ENCODE data around the gene DERA.

DERA gene

GRCh38 chr12:16020031-16020430 lies 108.9 kb downstream of the DERA start:
- peaks cover 1 to 10% of the 10 kb centered on the region in 2 donors for H3K36me3 ChIP-seq (replicated peaks in 1 of 2; ENCODE audit: control insufficient read depth in 2 of 2, insufficient read depth in 2 of 2, low read length in 2 of 2)
- no peak overlapping the region for H3K14ac ChIP-seq (ENCODE audit: low read length)
- H3K4ac ChIP-seq (ENCODE audit: low read length) = no peak overlapping the region
- no peaks in the 10 kb centered on the region for H3K79me1 ChIP-seq (ENCODE audit: low read depth, low read length)
- no peak overlapping the region for H3K4me3 ChIP-seq (ENCODE audit: low read length in 2 of 2)
- no peak for DNase-seq (ENCODE audit: low spot score)
- H3K9me3 ChIP-seq (replicated peaks in 1 of 2; ENCODE audit: control insufficient read depth in 2 of 2, insufficient read depth in 1 of 2, low read depth in 1 of 2, low read length in 2 of 2) = peaks cover 17 to 31% of the 10 kb centered on the region in 2 donors
- H2BK15ac ChIP-seq (ENCODE audit: low read length) = no peak overlapping the region
- no peak overlapping the region for H4K91ac ChIP-seq (ENCODE audit: low read depth, low read length, poor library complexity)
- no peak overlapping the region for H2AFZ ChIP-seq (ENCODE audit: low read length)
- no CpG with 5 or more reads among the region's 2 CpGs for WGBS, 2 donors (ENCODE audit: extremely low coverage in 2 of 2, insufficient read length in 2 of 2, insufficient replicate concordance in 1 of 2)
- no peak overlapping the region for H2BK5ac ChIP-seq (ENCODE audit: low read length)
- H3K18ac ChIP-seq (ENCODE audit: low read length) = no peak overlapping the region
- H3K27ac ChIP-seq (replicated peaks; ENCODE audit: low read length) = no peak overlapping the region
- no peak overlapping the region for H2BK120ac ChIP-seq (ENCODE audit: low read depth, low read length)
- no peak overlapping the region for H2AK5ac ChIP-seq (ENCODE audit: low read depth, low read length)
- H3K23ac ChIP-seq (ENCODE audit: low read depth, low read length, poor library complexity) = no peak overlapping the region
- H2BK12ac ChIP-seq (ENCODE audit: low read length) = no peak overlapping the region
- no peaks in the 10 kb centered on the region for H3K4me1 ChIP-seq (ENCODE audit: control insufficient read depth in 2 of 2, insufficient read depth in 1 of 2, low read depth in 1 of 2, low read length in 2 of 2)
- no peak overlapping the region for H3K9ac ChIP-seq (ENCODE audit: low read depth, low read length, poor library complexity)
- no peaks in the 10 kb centered on the region for H3K27me3 ChIP-seq (ENCODE audit: control insufficient read depth in 3 of 3, insufficient read depth in 3 of 3, low read depth in 1 of 3, low read length in 3 of 3)
- no peak overlapping the region for H3K4me2 ChIP-seq (ENCODE audit: insufficient read depth, low read length, poor library complexity, severe bottlenecking)
- no peak overlapping the region for H4K8ac ChIP-seq (ENCODE audit: low read depth, low read length)

- Histone ChIP-seq H2AK5ac (ENCODE audit: low read depth, low read length) (no peak overlapping the region), H3K4ac (ENCODE audit: low read length) (no peak overlapping the region), H3K36me3 (replicated peaks in 1 of 2; ENCODE audit: control insufficient read depth in 2 of 2, insufficient read depth in 2 of 2, low read length in 2 of 2) (peaks cover 1 to 10% of the 10 kb centered on the region in 2 donors), H3K9me3 (replicated peaks in 1 of 2; ENCODE audit: control insufficient read depth in 2 of 2, insufficient read depth in 1 of 2, low read depth in 1 of 2, low read length in 2 of 2) (peaks cover 15 to 26% of the 10 kb centered on the region in 2 donors), H3K4me3 (ENCODE audit: low read length in 2 of 2) (no peak overlapping the region), H3K4me2 (ENCODE audit: insufficient read depth, low read length, poor library complexity, severe bottlenecking) (no peak overlapping the region), H3K23ac (ENCODE audit: low read depth, low read length, poor library complexity) (no peak overlapping the region), H2BK12ac (ENCODE audit: low read length) (no peak overlapping the region), H3K4me1 (ENCODE audit: control insufficient read depth in 2 of 2, insufficient read depth in 1 of 2, low read depth in 1 of 2, low read length in 2 of 2) (no peaks in the 10 kb centered on the region), H3K9ac (ENCODE audit: low read depth, low read length, poor library complexity) (no peak overlapping the region), H4K91ac (ENCODE audit: low read depth, low read length, poor library complexity) (no peak overlapping the region), H3K79me1 (ENCODE audit: low read depth, low read length) (no peaks in the 10 kb centered on the region), H3K27ac (replicated peaks; ENCODE audit: low read length) (no peak overlapping the region), H2BK120ac (ENCODE audit: low read depth, low read length) (no peak overlapping the region), H3K14ac (ENCODE audit: low read length) (no peak overlapping the region), H2AFZ (ENCODE audit: low read length) (no peak overlapping the region), H2BK5ac (ENCODE audit: low read length) (no peak overlapping the region), H2BK15ac (ENCODE audit: low read length) (no peak overlapping the region), H3K27me3 (ENCODE audit: control insufficient read depth in 3 of 3, insufficient read depth in 3 of 3, low read depth in 1 of 3, low read length in 3 of 3) (no peaks in the 10 kb centered on the region), H3K18ac (ENCODE audit: low read length) (no peak overlapping the region), H4K8ac (ENCODE audit: low read depth, low read length) (no peak overlapping the region)
- DNase-seq (ENCODE audit: low spot score) = no peak
- no CpG with 5 or more reads among the region's 1 CpG for WGBS, 2 donors (ENCODE audit: extremely low coverage in 2 of 2, insufficient read length in 2 of 2, insufficient replicate concordance in 1 of 2)
These were observed 109.9 kb downstream of the DERA start for GRCh38 chr12:16021026-16021425.

- Histone ChIP-seq H3K9ac (ENCODE audit: low read depth, low read length, poor library complexity) (no peak overlapping the region), H3K14ac (ENCODE audit: low read length) (no peak overlapping the region), H4K91ac (ENCODE audit: low read depth, low read length, poor library complexity) (no peak overlapping the region), H3K9me3 (replicated peaks in 1 of 2; ENCODE audit: control insufficient read depth in 2 of 2, insufficient read depth in 1 of 2, low read depth in 1 of 2, low read length in 2 of 2) (peaks cover 15 to 26% of the 10 kb centered on the region in 2 donors), H3K23ac (ENCODE audit: low read depth, low read length, poor library complexity) (no peak overlapping the region), H2BK15ac (ENCODE audit: low read length) (no peak overlapping the region), H3K18ac (ENCODE audit: low read length) (no peak overlapping the region), H2BK5ac (ENCODE audit: low read length) (no peak overlapping the region), H3K4me2 (ENCODE audit: insufficient read depth, low read length, poor library complexity, severe bottlenecking) (no peak overlapping the region), H3K36me3 (replicated peaks in 1 of 2; ENCODE audit: control insufficient read depth in 2 of 2, insufficient read depth in 2 of 2, low read length in 2 of 2) (peaks cover 1 to 10% of the 10 kb centered on the region in 2 donors), H3K4me1 (ENCODE audit: control insufficient read depth in 2 of 2, insufficient read depth in 1 of 2, low read depth in 1 of 2, low read length in 2 of 2) (no peaks in the 10 kb centered on the region), H3K4ac (ENCODE audit: low read length) (no peak overlapping the region), H3K27me3 (ENCODE audit: control insufficient read depth in 3 of 3, insufficient read depth in 3 of 3, low read depth in 1 of 3, low read length in 3 of 3) (no peaks in the 10 kb centered on the region), H3K27ac (replicated peaks; ENCODE audit: low read length) (no peak overlapping the region), H2BK12ac (ENCODE audit: low read length) (no peak overlapping the region), H2BK120ac (ENCODE audit: low read depth, low read length) (no peak overlapping the region), H3K4me3 (ENCODE audit: low read length in 2 of 2) (no peak overlapping the region), H2AFZ (ENCODE audit: low read length) (no peak overlapping the region), H3K79me1 (ENCODE audit: low read depth, low read length) (no peaks in the 10 kb centered on the region), H4K8ac (ENCODE audit: low read depth, low read length) (no peak overlapping the region), H2AK5ac (ENCODE audit: low read depth, low read length) (no peak overlapping the region)
- DNase-seq (ENCODE audit: low spot score) = no peak
- no CpG with 5 or more reads among the region's 2 CpGs for WGBS, 2 donors (ENCODE audit: extremely low coverage in 2 of 2, insufficient read length in 2 of 2, insufficient replicate concordance in 1 of 2)
These were observed 110.5 kb downstream of the DERA start for GRCh38 chr12:16021676-16022075.

GRCh38 chr12:16027002-16027401 lies 115.9 kb downstream of the DERA start:
- no peak for DNase-seq (ENCODE audit: low spot score)
- Histone ChIP-seq H3K9me3 (replicated peaks in 1 of 2; ENCODE audit: control insufficient read depth in 2 of 2, insufficient read depth in 1 of 2, low read depth in 1 of 2, low read length in 2 of 2) (peaks cover 1 to 15% of the 10 kb centered on the region in 2 donors), H2BK15ac (ENCODE audit: low read length) (no peak overlapping the region), H3K36me3 (replicated peaks in 1 of 2; ENCODE audit: control insufficient read depth in 2 of 2, insufficient read depth in 2 of 2, low read length in 2 of 2) (peaks cover 0 to 8% of the 10 kb centered on the region in 2 donors), H3K14ac (ENCODE audit: low read length) (no peak overlapping the region), H3K23ac (ENCODE audit: low read depth, low read length, poor library complexity) (no peak overlapping the region), H4K8ac (ENCODE audit: low read depth, low read length) (no peak overlapping the region), H2BK5ac (ENCODE audit: low read length) (no peak overlapping the region), H2BK120ac (ENCODE audit: low read depth, low read length) (no peak overlapping the region), H2AFZ (ENCODE audit: low read length) (no peak overlapping the region), H3K27me3 (ENCODE audit: control insufficient read depth in 3 of 3, insufficient read depth in 3 of 3, low read depth in 1 of 3, low read length in 3 of 3) (no peaks in the 10 kb centered on the region), H4K91ac (ENCODE audit: low read depth, low read length, poor library complexity) (no peak overlapping the region), H3K4me2 (ENCODE audit: insufficient read depth, low read length, poor library complexity, severe bottlenecking) (no peak overlapping the region), H3K4me1 (ENCODE audit: control insufficient read depth in 2 of 2, insufficient read depth in 1 of 2, low read depth in 1 of 2, low read length in 2 of 2) (no peaks in the 10 kb centered on the region), H2AK5ac (ENCODE audit: low read depth, low read length) (no peak overlapping the region), H3K79me1 (ENCODE audit: low read depth, low read length) (no peaks in the 10 kb centered on the region), H3K27ac (replicated peaks; ENCODE audit: low read length) (no peak overlapping the region), H2BK12ac (ENCODE audit: low read length) (no peak overlapping the region), H3K18ac (ENCODE audit: low read length) (no peak overlapping the region), H3K9ac (ENCODE audit: low read depth, low read length, poor library complexity) (no peak overlapping the region), H3K4ac (ENCODE audit: low read length) (no peak overlapping the region), H3K4me3 (ENCODE audit: low read length in 2 of 2) (no peak overlapping the region)
- WGBS, 2 donors (ENCODE audit: extremely low coverage in 2 of 2, insufficient read length in 2 of 2, insufficient replicate concordance in 1 of 2) = no CpG with 5 or more reads among the region's 2 CpGs

All from neuronal stem cell (in vitro differentiated cells).